Psoas muscle (tissue), 8 donors: ENCODE data around the gene DYNC2LI1. TPM values are rescaled to one million over a fixed set of nuclear protein-coding genes. Genes with fewer than 3 reads are reported as not detected.

Experiments
- ATAC-seq, 4 donors: fragments of 200-7000 bp; cut with Tn5 transposase; one replicate each; pipeline ENCODE4 v1.9.1; 2020; ENCODE audit warnings: moderate library complexity in 3 of 4, mild to moderate bottlenecking in 2 of 4
- DNase-seq, 2 donors: peaks; one replicate each; pipeline ENCODE4 v3.0.0-alpha.2; 2020
- H3K27ac ChIP-seq: fragments of 200-600 bp; one replicate; pipeline ENCODE4 v1.8.0; 2022
- H3K27me3 ChIP-seq, 3 donors: fragments of 200-600 bp in 1 of 3; one replicate each; pipeline versions ENCODE4 v1.6.1 to v1.8.0; 2013 to 2022; ENCODE audit warnings: low read length in 2 of 3, mild to moderate bottlenecking in 2 of 3, moderate library complexity in 1 of 3; ENCODE audit not compliant: insufficient read depth in 3 of 3
- H3K36me3 ChIP-seq, 2 donors: fragments of 200-600 bp in 1 of 2; one replicate each; pipeline versions ENCODE4 v1.6.1 to v1.8.0; 2013 to 2022; ENCODE audit warnings: low read depth in 1 of 2, mild to moderate bottlenecking in 1 of 2, moderate library complexity in 1 of 2; ENCODE audit not compliant: insufficient read depth in 1 of 2
- H3K4me1 ChIP-seq: fragments of 200-600 bp; one replicate; pipeline ENCODE4 v1.8.0; 2022
- H3K4me3 ChIP-seq: fragments of 200-600 bp; one replicate; pipeline ENCODE4 v1.8.0; 2022; ENCODE audit warnings: mild to moderate bottlenecking
- H3K9me3 ChIP-seq: fragments of 200-600 bp; one replicate; pipeline ENCODE4 v1.8.0; 2022
- WGBS, 3 donors: extraction: QIAGEN DNeasy Blood & Tissue Kit; methylation state at CpG; one replicate each; pipeline versions ENCODE4 v1.1.6 to v1.1.7; 2013; 5-methylcytosine and 5-hydroxymethylcytosine counted together
- intact Hi-C, 2 donors: fragments of 100-400 bp; cut with DNase I; formaldehyde crosslinking; loops; one replicate each; pipeline versions ENCODE4 v1.11.0 to v1.14.2; 2022
- polyA plus RNA-seq, 3 donors: library from polyadenylated mRNA; stranded (reverse); fragments of 200-250 nt; gene quantifications; one replicate each; pipeline ENCODE4 v1.2.3, GENCODE V29; 2013
- total RNA-seq, 4 donors: library from RNA; stranded (reverse); fragmentation: NEBNext Ultra II Directional in 2 of 4; extraction: Animal tissue kit (Norgen Biotek cat#: 25700) in 2 of 4; gene quantifications; one replicate each; pipeline versions ENCODE4 v1.2.1 to v1.2.4, GENCODE V29; 2021 to 2023
- TF ChIP-seq, protein P1 (sequence below): fragments of 200-600 bp; IDR thresholded peaks from one replicate; pipeline ENCODE4 v1.8.0; 2022; ENCODE audit warnings: antibody characterized with exemption
- donor health status: healthy with polysubstance abuse.
- donor health status: DM: no; HTN: no; CAD: no; lungs with moderate emphysema.
- donor health status: Bipolar disorder and iron deficiency.
- donor health status: healthy.
- donor health status: DM: yes; HTN: yes; CAD: no.
- donor health status: DM: no; HTN: no; CAD: no.
- donor health status: DM: no; HTN: no; CAD: no.
- donor health status: DM: yes; HTN: yes; CAD: no.

DYNC2LI1 gene
- total and polyA plus RNA-seq, 7 donors: 3.4 to 23.7 (median 8.9) TPM

DNA sequence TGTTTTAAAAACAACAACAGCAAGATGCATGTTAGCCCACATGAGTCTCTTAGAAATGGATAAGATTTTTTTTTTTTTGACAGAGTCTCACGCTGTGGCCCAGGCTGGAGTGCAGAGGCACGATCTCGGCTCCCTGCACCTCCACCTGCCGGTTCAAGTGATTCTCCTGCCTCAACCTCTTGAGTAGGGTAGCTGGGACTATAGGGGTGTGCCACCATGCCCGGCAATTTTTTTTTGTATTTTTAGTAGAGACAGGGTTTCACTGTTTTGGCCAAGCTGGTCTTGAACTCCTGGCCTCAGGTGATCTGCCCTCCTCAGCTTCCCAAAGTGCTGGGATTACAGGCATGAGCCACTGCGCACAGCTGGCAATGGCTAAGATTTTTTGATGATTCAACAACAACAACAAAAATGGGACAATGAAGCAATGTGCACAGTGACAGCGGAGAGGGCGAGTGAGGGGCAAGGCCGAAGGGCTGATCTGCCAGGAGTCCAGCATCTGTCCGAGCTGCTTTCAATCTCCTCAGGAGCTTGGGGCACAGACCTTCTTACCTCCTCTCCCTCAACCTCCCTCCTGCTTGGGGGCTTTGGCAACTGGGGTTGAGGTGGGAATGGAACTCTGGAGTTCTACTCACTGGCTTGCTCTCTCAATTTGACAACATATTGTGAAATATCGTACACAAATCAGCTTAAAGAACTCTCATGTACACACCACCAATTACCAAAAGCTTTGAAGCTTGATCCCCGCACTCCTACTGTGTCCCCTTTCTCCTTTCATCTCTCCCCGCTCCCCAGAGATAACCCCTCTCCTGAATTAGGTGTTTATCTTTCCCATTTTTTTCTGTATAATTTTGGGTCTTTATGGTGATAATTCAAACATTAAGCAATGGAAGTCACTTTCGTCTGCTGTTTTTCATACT, 68.4 kb downstream of the DYNC2LI1 start:
- no peaks in the 10 kb centered on the region for H3K9me3 ChIP-seq
- TF ChIP-seq, protein P1, sequence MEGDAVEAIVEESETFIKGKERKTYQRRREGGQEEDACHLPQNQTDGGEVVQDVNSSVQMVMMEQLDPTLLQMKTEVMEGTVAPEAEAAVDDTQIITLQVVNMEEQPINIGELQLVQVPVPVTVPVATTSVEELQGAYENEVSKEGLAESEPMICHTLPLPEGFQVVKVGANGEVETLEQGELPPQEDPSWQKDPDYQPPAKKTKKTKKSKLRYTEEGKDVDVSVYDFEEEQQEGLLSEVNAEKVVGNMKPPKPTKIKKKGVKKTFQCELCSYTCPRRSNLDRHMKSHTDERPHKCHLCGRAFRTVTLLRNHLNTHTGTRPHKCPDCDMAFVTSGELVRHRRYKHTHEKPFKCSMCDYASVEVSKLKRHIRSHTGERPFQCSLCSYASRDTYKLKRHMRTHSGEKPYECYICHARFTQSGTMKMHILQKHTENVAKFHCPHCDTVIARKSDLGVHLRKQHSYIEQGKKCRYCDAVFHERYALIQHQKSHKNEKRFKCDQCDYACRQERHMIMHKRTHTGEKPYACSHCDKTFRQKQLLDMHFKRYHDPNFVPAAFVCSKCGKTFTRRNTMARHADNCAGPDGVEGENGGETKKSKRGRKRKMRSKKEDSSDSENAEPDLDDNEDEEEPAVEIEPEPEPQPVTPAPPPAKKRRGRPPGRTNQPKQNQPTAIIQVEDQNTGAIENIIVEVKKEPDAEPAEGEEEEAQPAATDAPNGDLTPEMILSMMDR: no peak
- DNase-seq: no peak
- H3K4me1 ChIP-seq: no peaks in the 10 kb centered on the region
- no peak overlapping the region for H3K4me3 ChIP-seq
- H3K36me3 ChIP-seq: no peaks in the 10 kb centered on the region
- peaks cover 0 to 2% (median 0%) of the 10 kb centered on the region in 3 donors for H3K27me3 ChIP-seq
- intact Hi-C loops: no loop called here
- H3K27ac ChIP-seq: no peak overlapping the region
- ATAC-seq: no peak
- 85 to 92% (median 88%) methylated on average over 14 of the region's 14 CpGs for WGBS, 3 donors

DNA sequence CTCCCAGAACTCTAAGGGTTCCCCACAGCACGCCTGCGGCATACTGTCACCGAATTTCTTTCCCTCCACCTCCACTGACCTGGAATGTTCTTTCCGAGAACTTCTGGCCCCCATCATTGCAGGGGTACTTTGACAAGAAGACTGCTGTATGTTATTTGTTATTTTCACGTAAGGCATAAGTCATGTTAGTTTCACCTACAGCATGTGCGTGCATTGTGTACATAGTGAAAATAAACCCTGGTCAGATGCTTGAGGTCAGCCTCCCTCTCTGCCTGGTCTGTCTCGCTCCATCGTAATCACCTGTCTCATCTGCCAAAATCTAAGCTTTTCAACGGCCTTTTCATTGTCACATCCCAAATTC, 69.0 kb downstream of the DYNC2LI1 start:
- no peak for DNase-seq
- 87 to 88% (median 87%) methylated on average over 9 of the region's 9 CpGs for WGBS, 3 donors
- Histone ChIP-seq H3K36me3 (no peaks in the 10 kb centered on the region), H3K9me3 (no peaks in the 10 kb centered on the region), H3K27ac (no peak overlapping the region), H3K27me3 (peaks cover 0 to 2% (median 0%) of the 10 kb centered on the region in 3 donors), H3K4me3 (no peak overlapping the region), H3K4me1 (no peaks in the 10 kb centered on the region)
- intact Hi-C loops: no loop called here
- ATAC-seq: no peak
- TF ChIP-seq, protein P1: no peak

DNA sequence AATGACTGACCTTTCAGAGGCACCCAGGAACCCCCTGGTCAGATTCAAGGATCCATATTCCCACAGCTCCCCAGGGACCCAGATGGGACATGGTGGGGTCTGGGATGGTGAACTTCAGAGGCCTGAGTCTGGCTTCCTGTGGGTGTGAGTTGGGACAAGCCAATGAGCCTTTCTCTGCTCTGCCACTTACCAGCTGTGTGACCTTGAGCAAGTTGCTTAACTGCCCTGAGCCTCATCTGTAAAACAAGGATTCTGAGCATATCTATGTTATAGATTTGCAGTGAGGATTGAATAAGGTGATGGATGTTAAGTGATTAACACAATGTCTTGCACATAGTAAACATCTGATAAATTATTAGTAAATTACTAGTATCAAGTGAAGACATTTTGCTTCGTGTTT, 71.3 kb downstream of the DYNC2LI1 start:
- Histone ChIP-seq H3K27ac (no peak overlapping the region), H3K4me3 (no peak overlapping the region), H3K36me3 (no peaks in the 10 kb centered on the region), H3K4me1 (no peaks in the 10 kb centered on the region), H3K27me3 (peaks cover 0 to 2% (median 0%) of the 10 kb centered on the region in 3 donors), H3K9me3 (no peaks in the 10 kb centered on the region)
- intact Hi-C loops: no loop called here
- TF ChIP-seq, protein P1: no peak
- ATAC-seq: no peak
- DNase-seq: no peak
- WGBS, 3 donors: 82 to 89% (median 82%) methylated on average over 1 of the region's 1 CpG

DNA sequence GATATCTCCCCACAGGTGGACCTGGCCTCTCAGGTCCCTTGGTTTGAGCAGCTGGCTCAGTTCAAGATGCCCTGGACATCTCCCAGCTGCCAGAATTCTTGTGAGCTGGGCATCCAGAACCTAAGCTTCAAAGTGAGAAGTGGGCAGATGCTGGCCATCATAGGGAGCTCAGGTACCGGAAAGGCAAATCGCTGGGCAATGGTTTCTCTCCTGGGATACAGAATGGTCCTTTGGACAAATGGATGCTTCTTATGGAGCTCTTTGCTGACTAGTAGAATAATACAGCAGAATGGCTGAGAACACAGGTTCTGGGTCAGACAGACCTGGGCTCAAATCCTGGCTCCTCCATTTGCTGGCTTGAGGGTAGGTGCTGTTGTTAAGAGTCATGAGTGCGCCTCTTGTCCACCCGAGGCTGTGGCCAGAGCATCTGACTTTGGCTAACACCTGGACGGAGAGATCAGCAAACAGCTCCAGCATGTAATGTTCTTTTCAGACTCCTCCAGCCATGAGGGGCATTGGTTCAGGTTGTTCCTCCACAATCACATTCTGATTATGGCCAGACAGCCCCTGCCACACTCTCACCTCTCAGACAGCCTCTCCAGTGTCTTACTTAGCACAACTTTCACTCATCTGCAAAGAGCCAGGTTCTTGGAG, 72.4 kb downstream of the DYNC2LI1 start:
- no peaks in the 10 kb centered on the region for H3K9me3 ChIP-seq
- peaks cover 0 to 2% (median 0%) of the 10 kb centered on the region in 3 donors for H3K27me3 ChIP-seq
- TF ChIP-seq, protein P1: no peak
- no peak for DNase-seq
- no peak for ATAC-seq
- no peaks in the 10 kb centered on the region for H3K36me3 ChIP-seq
- intact Hi-C loops: no loop called here
- no peaks in the 10 kb centered on the region for H3K4me1 ChIP-seq
- H3K4me3 ChIP-seq: no peak overlapping the region
- no peak overlapping the region for H3K27ac ChIP-seq
- 87 to 93% (median 92%) methylated on average over 5 of the region's 5 CpGs for WGBS, 3 donors
